ENCODE data around the gene CREB5. TPM values are rescaled to one million over a fixed set of nuclear protein-coding genes. Genes with fewer than 3 reads are reported as not detected.

CREB5 gene
- total and polyA plus RNA-seq, 2 of the 8 experiments (the other 6 are each of a cell fraction or from before 2014, with no cell fraction given) = 2.4 to 2.7 TPM

DNA sequence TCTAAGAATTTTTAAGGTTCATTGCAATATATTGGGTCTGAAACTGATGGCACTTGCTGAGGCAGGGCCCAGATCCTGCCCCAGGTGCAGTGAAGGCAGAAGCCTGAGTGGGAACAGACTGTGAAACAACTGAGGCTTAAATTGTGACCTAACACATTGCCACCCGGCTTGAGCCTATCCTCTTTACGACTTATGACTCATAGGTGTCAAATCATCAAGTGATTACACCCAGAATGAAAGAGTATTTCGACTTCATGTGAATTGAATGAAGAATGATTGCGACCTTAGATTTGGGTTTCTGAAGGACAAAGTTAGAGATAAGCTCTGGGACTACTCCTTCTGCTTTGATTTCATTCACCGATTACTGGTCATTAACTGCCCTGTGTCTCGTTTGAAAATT, 200.9 kb downstream of the CREB5 start (continued):
- TF ChIP-seq CEBPB (IDR thresholded peaks at IDR 0.05; ENCODE audit: low read depth, low read length) (no peak), CTBP2 (IDR thresholded peaks at IDR 0.05; ENCODE audit: borderline replicate concordance, insufficient read depth, insufficient read length, low read length) (no peak), NANOG (IDR thresholded peaks at IDR 0.05; ENCODE audit: insufficient read depth, low read depth, low read length, poor library complexity, severe bottlenecking) (no peak), POLR2A (IDR thresholded peaks at IDR 0.05; ENCODE audit: control extremely low read depth in 1 of 2, low read depth in 2 of 2, low read length in 2 of 2) (no peak), SP1 (IDR thresholded peaks at IDR 0.05; ENCODE audit: low read depth, low read length) (no peak), RXRA (IDR thresholded peaks at IDR 0.05; ENCODE audit: insufficient read depth, low read depth, low read length) (no peak)
